GM23338 (cell line): ENCODE measurements around the gene PCDH12. TPM values are rescaled to one million over a fixed set of nuclear protein-coding genes. Genes with fewer than 3 reads are reported as not detected.

Experiments
- ATAC-seq: fragments of 200-7000 bp; cut with Tn5 transposase; 3 replicates; pipeline ENCODE4 v1.9.1; 2020
- DNase-seq: peaks from one replicate; pipeline ENCODE4 v3.0.0-alpha.2; 2015; ENCODE audit warnings: low spot score
- H2AFZ ChIP-seq: fragments of 200-600 bp; sonication (generic); 2 replicates; pipeline ENCODE4 v1.8.0; 2016; ENCODE audit warnings: antibody characterized with exemption, mild to moderate bottlenecking, moderate library complexity
- H3F3A ChIP-seq: fragments of 200-600 bp; sonication (generic); replicated peaks from 2 replicates; pipeline ENCODE4 v1.8.0; 2017; ENCODE audit warnings: antibody characterized with exemption, mixed run types, low read depth
- H3K27ac ChIP-seq: fragments of 200-600 bp; sonication (generic); 2 replicates; pipeline ENCODE4 v1.6.1; 2016; ENCODE audit warnings: low read depth
- H3K27me3 ChIP-seq: fragments of 200-600 bp; sonication (generic); 2 replicates; pipeline ENCODE4 v1.8.0; 2016; ENCODE audit warnings: mild to moderate bottlenecking, mixed run types, moderate library complexity; ENCODE audit not compliant: insufficient read depth
- H3K36me3 ChIP-seq: fragments of 200-600 bp; sonication (generic); 2 replicates; pipeline ENCODE4 v1.8.0; 2016; ENCODE audit warnings: mild to moderate bottlenecking; ENCODE audit not compliant: insufficient read depth
- H3K4me1 ChIP-seq: fragments of 200-600 bp; sonication (generic); 2 replicates; pipeline ENCODE4 v1.8.0; 2016; ENCODE audit warnings: mild to moderate bottlenecking, moderate library complexity; ENCODE audit not compliant: insufficient read depth
- H3K4me2 ChIP-seq: fragments of 200-600 bp; sonication (generic); 2 replicates; pipeline ENCODE4 v1.7.1; 2017; ENCODE audit warnings: mixed run types
- H3K4me3 ChIP-seq: fragments of 200-600 bp; sonication (generic); 2 replicates; pipeline ENCODE4 v1.6.1; 2016; ENCODE audit warnings: mixed run types
- H3K79me2 ChIP-seq: fragments of 200-600 bp; sonication (generic); replicated peaks from 2 replicates; pipeline ENCODE4 v1.8.0; 2017; ENCODE audit warnings: mild to moderate bottlenecking; ENCODE audit not compliant: insufficient read depth
- H3K9me2 ChIP-seq: fragments of 200-600 bp; sonication (generic); 2 replicates; pipeline ENCODE4 v1.8.0; 2017; ENCODE audit not compliant: insufficient read depth
- H4K20me1 ChIP-seq: fragments of 200-600 bp; sonication (generic); replicated peaks from 2 replicates; pipeline ENCODE4 v1.8.0; 2017; ENCODE audit warnings: mild to moderate bottlenecking; ENCODE audit not compliant: insufficient read depth
- H3K27ac Mint-ChIP-seq: 2 replicates; pipeline ENCODE4 v1.8.0; 2020; ENCODE audit warnings: inconsistent platforms, mild to moderate bottlenecking, moderate library complexity, mixed read lengths
- H3K27me3 Mint-ChIP-seq: 3 replicates; pipeline ENCODE4 v1.8.0; 2022; ENCODE audit warnings: low read depth, mild to moderate bottlenecking, moderate library complexity, mixed read lengths, inconsistent platforms; ENCODE audit not compliant: insufficient read depth, poor library complexity
- H3K36me3 Mint-ChIP-seq: 3 replicates; pipeline ENCODE4 v1.8.0; 2021; ENCODE audit warnings: low read depth, mild to moderate bottlenecking, inconsistent platforms, moderate library complexity, mixed read lengths
- H3K4me1 Mint-ChIP-seq: 3 replicates; pipeline ENCODE4 v1.8.0; 2020; ENCODE audit warnings: mild to moderate bottlenecking, inconsistent platforms, mixed read lengths
- H3K4me3 Mint-ChIP-seq: 3 replicates; pipeline ENCODE4 v1.8.0; 2021; ENCODE audit warnings: moderate library complexity, mild to moderate bottlenecking, inconsistent platforms, mixed read lengths
- H3K9me3 Mint-ChIP-seq: 3 replicates; pipeline ENCODE4 v1.8.0; 2020; ENCODE audit warnings: moderate library complexity, mild to moderate bottlenecking, inconsistent platforms, mixed read lengths
- CREB1 ChIP-seq: fragments of 250-450 bp; sonication (Bioruptor Pico); IDR thresholded peaks from 2 replicates; pipeline ENCODE4 v1.5.0; 2020; ENCODE audit warnings: low read depth, mild to moderate bottlenecking, moderate library complexity
- CTCF ChIP-seq, 2 experiments: fragments of 200-600 bp in 1 of 2; sonication (generic) in 1 of 2; conservative IDR thresholded peaks; 2 replicates each; pipeline versions ENCODE4 v1.5.1 to v1.6.1; 2016 to 2017; ENCODE audit warnings: antibody characterized with exemption in 2 of 2, low read depth in 2 of 2, mild to moderate bottlenecking in 2 of 2, moderate library complexity in 1 of 2
- JUNB ChIP-seq: IDR thresholded peaks from one replicate; pipeline ENCODE4 v1.6.1; 2016; ENCODE audit warnings: antibody characterized with exemption; ENCODE audit not compliant: unreplicated experiment
- NANOG ChIP-seq: IDR thresholded peaks from 2 replicates; pipeline ENCODE4 v1.6.1; 2016; ENCODE audit warnings: antibody characterized with exemption, borderline replicate concordance
- REST ChIP-seq: IDR thresholded peaks from one replicate; pipeline ENCODE4 v1.6.1; 2018; ENCODE audit warnings: antibody characterized with exemption; ENCODE audit not compliant: unreplicated experiment
- polyA plus RNA-seq: library from polyadenylated mRNA; unstranded; fragments of >200 nt; fragmentation: Nextera tagmentation; extraction: Ambion mirVana; gene quantifications from 2 replicates; pipeline ENCODE4 v1.2.1, GENCODE V29; 2016
- total RNA-seq: library from RNA; depleted of rRNA; stranded (reverse); fragments of >200 nt; shearing (Covaris generic); gene quantifications from 2 replicates; pipeline ENCODE4 v1.2.3, GENCODE V29; 2014

PCDH12 gene
- total and polyA plus RNA-seq, 2 experiments from 2014 or later, result 0.14 to 0.29 TPM

- Histone ChIP-seq H3K4me3 (no peak overlapping the region), H3K4me1 (no peaks in the 10 kb centered on the region), H3K36me3 (peaks cover 43% of the 10 kb centered on the region), H3F3A (no peaks in the 10 kb centered on the region), H3K4me2 (no peak overlapping the region), H3K79me2 (no peaks in the 10 kb centered on the region), H2AFZ (no peak overlapping the region), H3K27me3 (no peaks in the 10 kb centered on the region), H3K27ac (no peak overlapping the region), H3K9me2 (no peaks in the 10 kb centered on the region), H4K20me1 (no peaks in the 10 kb centered on the region)
- DNase-seq (peak; percentile 50), ATAC-seq (peak; percentile 28; the same call in 1 of the 3 replicates)
- Mint-ChIP-seq H3K36me3 (peaks cover 57% of the 10 kb centered on the region), H3K27ac (no peak overlapping the region), H3K4me1 (no peaks in the 10 kb centered on the region), H3K27me3 (peaks cover 5% of the 10 kb centered on the region), H3K9me3 (peaks cover 13% of the 10 kb centered on the region; the same call in 2 of the 3 replicates), H3K4me3 (no peak overlapping the region)
- TF ChIP-seq JUNB (no peak), CTCF (conservative IDR thresholded peaks at IDR 0.05; ENCODE audit: low read depth in 2 of 2) (peak; percentile 49 to 63)
Observed at GRCh38 chr5:142000704-142001484, 42.9 kb upstream of the PCDH12 start.

- Mint-ChIP-seq H3K27me3 (peaks cover 5% of the 10 kb centered on the region), H3K4me1 (no peaks in the 10 kb centered on the region), H3K4me3 (no peak overlapping the region), H3K36me3 (peaks cover 50% of the 10 kb centered on the region), H3K27ac (no peak overlapping the region), H3K9me3 (peaks cover 13% of the 10 kb centered on the region; the same call in 2 of the 3 replicates)
- H3K27me3 ChIP-seq, result no peaks in the 10 kb centered on the region
- peaks cover 36% of the 10 kb centered on the region for H3K36me3 ChIP-seq
- DNase-seq (no peak), ATAC-seq (no peak)
- TF ChIP-seq NANOG (no peak), JUNB (no peak), REST (no peak), CREB1 (no peak)
- no peak overlapping the region for H3K4me2 ChIP-seq
- H2AFZ ChIP-seq, result no peak overlapping the region
- H3F3A ChIP-seq, result no peaks in the 10 kb centered on the region
- H3K79me2 ChIP-seq, result no peaks in the 10 kb centered on the region
- no peak overlapping the region for H3K4me3 ChIP-seq
- no peaks in the 10 kb centered on the region for H4K20me1 ChIP-seq
- H3K4me1 ChIP-seq, result no peaks in the 10 kb centered on the region
- H3K27ac ChIP-seq, result no peak overlapping the region
- H3K9me2 ChIP-seq, result no peaks in the 10 kb centered on the region
Observed at GRCh38 chr5:142000173-142000572, 42.2 kb upstream of the PCDH12 start.
